Measurements from ENCODE around the gene ECI1. TPM values are rescaled to one million over a fixed set of nuclear protein-coding genes. Genes with fewer than 3 reads are reported as not detected.

The ECI1 gene
- total RNA-seq, 1 experiment from 2014 or later = 44.5 TPM

DNA sequence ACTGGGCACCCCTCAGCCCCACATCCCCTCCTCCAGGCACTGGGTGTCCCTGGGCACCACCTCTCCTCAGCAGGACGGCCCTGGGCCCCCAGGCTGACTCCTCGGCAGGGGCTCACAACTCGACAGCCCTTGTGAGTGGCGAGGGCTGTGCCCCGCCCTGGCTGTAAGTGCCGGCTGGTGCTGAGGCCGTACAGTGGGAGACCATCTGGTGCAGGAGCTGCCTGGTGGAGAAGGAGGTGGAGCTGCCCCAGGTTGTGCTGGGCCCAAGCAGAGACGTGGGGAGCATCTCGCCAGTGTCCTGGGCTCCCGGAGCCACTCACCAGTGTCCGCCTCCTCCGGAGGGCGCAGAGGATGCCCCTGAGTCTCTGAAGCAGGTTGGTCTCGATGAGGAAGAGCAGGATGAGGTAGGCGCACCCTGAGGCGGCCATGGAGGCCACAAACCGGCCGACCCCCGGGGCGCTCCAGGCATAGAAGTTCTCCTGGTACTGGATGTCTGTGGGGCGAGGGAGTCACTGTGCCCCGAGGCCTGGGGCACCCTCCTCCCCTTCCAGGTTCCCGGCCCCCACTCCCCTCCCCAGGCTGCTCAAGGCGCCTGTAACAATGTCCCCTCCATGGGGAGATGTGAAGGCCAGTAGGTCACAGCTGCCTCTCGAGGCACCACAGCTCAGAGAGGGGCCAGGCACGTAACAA is 31.6 kb upstream of the ECI1 start:
- in situ Hi-C loops (cut with HindIII; ENCODE audit: low pct_unique_long_range_greater_than_20kb, low sequenced_read_pairs) = no loop called here
- no peak for DNase-seq (ENCODE audit: low read depth, low spot score)

DNA sequence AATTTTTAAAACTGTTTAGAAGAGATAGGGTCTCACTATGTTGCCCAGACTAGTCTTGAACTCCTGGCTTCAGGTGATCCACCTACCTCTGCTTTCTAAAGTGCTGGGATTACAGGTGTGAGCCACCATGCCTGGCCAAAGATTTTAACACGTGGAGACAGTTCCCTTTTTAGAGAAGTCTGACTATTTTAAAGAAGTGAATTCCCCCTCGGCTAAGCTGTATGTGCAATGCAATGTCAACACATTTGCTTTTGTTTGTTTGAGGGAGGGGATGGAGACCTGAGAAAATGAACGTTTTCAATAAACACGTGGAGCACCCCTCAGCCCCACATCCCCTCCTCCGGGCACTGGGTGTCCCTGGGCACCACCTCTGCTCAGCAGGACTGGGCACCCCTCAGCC is 30.9 kb upstream of the ECI1 start:
- no peak for DNase-seq (ENCODE audit: low read depth, low spot score)
- in situ Hi-C loops (cut with HindIII; ENCODE audit: low pct_unique_long_range_greater_than_20kb, low sequenced_read_pairs) = no loop called here

DNA sequence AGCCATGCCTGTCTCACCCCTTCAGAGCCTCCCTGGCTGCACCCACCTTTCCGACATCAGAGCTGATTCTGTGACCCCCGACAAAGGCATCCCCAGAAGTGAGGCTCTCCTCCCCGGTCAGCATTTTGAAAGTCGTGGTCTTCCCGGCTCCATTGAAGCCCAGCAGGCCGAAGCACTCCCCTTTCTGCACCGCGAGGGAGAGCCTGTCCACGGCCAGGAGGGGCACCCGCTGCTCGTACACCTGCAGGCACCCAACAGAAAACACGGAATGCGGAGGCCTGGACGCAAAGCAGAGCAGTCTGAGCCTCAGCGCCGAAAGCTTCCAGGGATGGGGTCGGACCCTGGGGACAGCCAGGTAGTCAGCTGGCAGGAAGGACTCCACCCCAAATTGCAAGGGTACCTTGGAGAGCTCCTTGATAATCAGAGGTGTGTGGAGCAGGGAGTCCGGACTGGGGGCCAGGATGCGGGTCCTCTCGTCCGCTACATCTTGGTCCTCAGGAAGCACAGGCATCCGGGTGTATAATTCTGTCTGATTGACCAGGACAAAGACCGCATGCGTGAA is 29.7 kb upstream of the ECI1 start:
- in situ Hi-C loops (cut with HindIII; ENCODE audit: low pct_unique_long_range_greater_than_20kb, low sequenced_read_pairs) = no loop called here
- DNase-seq (ENCODE audit: low read depth, low spot score) = no peak

DNA sequence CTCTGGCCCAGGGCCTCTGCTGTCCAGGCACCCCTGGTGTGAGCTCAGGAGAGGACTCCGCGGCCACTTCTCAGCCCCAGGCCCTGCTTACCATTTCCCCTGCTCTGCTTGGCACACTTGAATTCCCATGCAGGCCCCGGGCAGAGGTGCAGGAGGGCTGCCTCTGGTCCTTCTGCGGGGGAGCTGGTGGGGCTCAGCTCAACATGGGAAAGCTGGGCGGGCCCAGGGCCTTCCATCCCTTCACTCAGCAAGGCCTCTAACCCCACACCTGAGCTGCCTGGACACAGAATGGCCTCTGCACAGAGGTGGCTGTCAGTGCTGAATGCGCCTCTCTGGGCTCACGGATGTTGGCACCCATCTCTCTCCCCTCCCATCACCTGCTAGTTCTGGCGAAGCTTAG is 29.1 kb upstream of the ECI1 start:
- in situ Hi-C loops (cut with HindIII; ENCODE audit: low pct_unique_long_range_greater_than_20kb, low sequenced_read_pairs) = no loop called here
- no peak for DNase-seq (ENCODE audit: low read depth, low spot score)

DNA sequence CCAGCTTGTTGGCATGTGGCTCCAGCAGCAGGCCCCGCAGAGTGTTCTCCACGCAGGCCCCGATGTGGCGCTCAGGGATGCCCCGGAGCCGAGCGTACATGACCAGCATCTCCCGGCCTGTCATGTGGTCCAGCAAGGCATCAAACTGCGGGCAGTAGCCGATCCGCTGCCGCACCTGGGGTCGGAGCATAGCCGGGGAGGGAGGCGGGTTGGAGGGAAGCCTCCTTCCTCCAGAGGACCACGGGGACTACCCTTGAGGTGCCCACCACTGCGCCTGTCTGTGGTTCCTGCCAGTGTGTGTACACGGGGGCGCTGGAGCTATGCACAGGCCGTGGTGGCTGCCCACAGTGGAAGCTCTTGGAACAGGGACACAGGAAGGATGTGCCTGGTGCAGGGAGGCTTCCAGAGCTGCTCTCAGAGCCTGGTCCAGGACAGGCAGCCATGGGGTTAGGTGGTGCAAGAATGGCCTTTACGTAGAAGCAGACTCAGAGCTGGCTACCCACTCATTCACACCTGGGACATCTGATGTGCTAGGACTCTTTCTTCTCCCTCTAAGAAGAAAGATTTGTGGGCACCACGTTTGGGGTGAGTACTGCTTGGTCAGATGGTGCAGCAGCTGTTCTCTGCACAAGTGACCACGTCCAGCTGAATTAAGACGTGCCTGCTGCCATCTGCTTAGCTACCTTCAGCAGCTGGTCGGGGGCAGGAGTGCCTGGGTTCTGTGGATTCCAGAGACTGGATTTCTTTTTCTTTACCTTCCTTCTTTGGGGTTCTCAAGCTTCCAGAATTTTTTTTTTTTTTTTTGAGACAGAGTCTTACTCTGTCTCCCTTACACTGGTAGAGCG is 27.8 kb upstream of the ECI1 start:
- DNase-seq (ENCODE audit: low read depth, low spot score) = no peak
- in situ Hi-C loops (cut with HindIII; ENCODE audit: low pct_unique_long_range_greater_than_20kb, low sequenced_read_pairs) = no loop called here

DNA sequence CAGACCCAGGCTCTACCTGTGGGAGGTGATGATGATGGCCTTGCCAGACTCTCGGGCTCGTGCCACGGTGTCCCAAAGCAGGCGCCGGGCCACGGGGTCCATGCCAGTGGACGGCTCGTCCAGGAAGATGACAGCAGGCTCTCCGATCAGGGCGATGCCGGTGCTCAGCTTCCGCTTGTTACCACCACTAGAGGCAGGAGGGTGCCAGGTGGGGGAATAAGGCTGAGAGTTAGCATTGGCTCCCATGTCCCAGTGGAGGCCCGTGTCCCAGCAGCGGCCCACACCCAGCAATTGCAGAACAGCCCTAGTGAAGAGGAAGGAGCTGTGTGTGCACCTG is 26.9 kb upstream of the ECI1 start:
- DNase-seq (ENCODE audit: low read depth, low spot score) = no peak

DNA sequence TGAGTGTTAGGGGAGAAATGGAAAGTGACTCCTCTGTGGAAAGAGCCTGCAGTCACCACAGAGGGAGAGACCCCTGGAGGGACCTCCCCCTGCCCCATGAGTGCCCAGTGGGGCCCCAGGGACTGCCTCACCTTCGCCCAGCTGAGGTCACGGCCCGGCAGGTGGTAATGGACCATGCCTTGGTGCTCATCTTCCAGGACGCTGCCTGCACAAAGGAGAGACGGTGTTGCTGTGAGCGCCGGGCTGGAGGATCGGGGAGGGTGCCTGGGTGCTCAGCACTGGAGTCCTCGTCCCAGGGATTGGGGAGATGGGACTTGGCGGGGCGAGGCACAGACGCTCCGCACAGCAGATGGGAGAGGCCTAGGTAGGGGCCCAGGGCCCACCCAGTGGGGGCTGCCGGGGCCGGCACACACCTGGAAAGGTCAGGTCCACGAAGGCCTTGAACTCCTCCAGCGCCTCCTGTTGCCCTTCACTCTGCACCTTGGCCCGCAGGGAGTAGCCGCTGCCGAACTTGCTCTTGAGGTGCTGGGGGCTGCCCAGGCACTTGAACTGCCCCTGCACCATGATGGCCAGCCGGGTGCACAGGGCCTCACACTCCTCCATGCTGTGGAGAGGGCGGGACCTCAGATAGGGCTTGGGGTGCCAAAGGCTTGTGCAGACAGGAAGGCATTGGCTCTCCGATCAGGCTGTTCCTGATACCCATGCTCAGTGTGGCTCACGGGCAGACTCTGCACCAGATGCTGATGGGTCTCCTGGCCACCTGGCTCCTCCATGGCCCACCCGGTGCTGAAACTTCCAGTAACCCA is 26.3 kb upstream of the ECI1 start:
- in situ Hi-C loops (cut with HindIII; ENCODE audit: low pct_unique_long_range_greater_than_20kb, low sequenced_read_pairs) = no loop called here
- no peak for DNase-seq (ENCODE audit: low read depth, low spot score)

More for the DNA sequence above, 26.9 kb upstream of the ECI1 start:
- in situ Hi-C loops (cut with HindIII; ENCODE audit: low pct_unique_long_range_greater_than_20kb, low sequenced_read_pairs) = no loop called here

DNA sequence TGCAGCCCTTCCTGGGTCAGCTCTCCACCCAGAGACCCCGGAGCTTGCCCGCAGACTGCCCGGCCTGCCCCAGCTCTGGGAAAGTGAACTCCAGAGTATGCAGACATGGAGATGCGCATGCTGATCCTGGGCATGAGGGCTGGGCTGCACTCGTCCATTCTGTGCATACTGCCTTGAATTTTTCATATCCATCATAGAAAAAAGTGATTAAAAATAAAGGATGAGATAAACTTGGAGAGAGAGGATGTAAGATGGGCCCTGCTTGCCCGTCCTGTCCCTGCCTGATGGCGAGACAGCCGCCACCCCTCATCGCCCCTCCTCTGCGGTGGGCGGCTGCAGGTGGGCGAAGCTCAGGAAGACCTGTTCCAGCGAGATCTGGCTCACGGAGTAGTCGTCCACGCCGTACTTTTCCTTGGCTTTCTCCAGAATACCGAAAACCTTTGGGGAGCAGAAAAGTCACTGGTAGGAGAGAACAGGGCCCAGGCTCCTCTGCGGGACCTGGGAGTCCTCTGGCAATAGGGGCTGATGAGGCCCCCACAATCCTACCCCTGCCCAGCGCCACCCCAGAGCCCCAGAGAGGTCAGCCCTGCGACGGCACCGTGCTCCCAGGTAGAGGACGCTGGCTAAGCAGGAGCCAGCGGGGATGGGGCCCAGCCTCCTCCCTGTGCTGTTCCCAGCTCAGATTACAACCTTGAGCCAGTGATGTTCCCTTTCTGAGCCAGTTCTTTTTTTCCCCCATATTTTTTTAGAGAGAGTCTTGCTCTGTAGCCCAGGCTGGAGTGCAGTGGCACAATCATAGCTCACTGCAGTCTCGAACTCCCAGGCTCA is 25.2 kb upstream of the ECI1 start:
- in situ Hi-C loops (cut with HindIII; ENCODE audit: low pct_unique_long_range_greater_than_20kb, low sequenced_read_pairs) = no loop called here
- no peak for DNase-seq (ENCODE audit: low read depth, low spot score)

DNA sequence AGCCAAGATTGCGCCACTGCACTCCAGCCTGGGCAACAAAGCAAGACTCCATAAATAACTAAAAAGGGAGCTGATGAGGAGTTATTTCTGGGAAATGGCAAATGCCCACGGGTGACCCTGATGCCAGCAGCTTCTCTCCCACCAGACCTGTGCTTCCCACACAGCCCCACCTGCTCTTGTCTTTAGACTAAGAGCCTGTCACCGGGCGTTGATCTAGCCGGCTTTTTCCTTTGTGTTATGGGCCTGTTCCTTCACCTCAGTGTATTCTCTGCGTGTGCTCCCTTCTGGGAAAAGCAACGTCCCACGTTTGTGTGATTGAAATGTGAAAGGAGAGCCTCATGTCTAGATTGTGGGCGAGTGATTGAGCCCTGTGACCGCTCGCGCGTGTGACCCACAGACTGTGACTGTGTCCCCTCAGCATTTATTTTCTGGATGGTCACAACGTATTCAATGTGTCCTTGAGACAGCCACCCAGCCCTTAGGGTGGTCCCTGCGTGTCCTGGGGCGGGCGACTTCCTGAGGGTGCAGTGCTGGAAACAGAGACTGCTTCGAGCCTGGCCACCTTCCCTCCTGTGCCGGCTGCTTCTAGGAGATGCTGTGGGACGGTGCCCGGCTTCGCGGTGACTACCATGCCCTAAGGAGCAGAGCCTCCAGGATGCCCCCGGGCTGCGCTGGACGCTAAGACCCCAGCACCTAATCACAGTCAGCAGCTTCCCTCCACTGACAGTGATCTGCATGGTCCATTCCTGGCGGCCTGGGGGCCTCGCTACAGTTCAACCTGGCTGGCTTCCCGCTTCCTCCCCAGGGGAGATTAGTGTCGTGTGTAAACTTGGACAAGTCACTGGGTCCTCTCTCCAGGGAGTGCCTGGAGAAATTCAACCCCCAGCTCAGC is 24.3 kb upstream of the ECI1 start:
- in situ Hi-C loops (cut with HindIII; ENCODE audit: low pct_unique_long_range_greater_than_20kb, low sequenced_read_pairs) = no loop called here
- DNase-seq (ENCODE audit: low read depth, low spot score) = no peak

DNA sequence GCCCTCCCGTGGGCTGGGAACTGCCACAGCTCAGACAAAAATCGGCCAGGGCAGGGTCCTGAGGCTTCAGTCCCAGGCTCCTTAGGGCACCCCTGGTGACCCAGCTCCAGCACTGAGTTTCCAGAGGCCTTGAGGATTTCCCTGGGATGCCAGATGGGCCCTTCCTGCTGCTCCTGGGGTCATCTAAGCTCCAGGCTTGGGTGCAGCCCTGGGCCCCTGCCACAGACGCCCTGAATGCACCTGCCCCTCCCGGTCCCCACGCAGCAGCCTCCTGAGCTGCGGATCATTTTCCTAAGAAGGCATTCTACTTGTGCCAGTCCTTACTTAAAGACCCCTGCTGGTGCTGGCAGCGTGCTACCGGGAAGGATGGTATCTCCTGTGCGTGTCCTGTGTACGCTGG is 22.5 kb upstream of the ECI1 start:
- DNase-seq (ENCODE audit: low read depth, low spot score) = no peak
- in situ Hi-C loops (cut with HindIII; ENCODE audit: low pct_unique_long_range_greater_than_20kb, low sequenced_read_pairs) = no loop called here

DNA sequence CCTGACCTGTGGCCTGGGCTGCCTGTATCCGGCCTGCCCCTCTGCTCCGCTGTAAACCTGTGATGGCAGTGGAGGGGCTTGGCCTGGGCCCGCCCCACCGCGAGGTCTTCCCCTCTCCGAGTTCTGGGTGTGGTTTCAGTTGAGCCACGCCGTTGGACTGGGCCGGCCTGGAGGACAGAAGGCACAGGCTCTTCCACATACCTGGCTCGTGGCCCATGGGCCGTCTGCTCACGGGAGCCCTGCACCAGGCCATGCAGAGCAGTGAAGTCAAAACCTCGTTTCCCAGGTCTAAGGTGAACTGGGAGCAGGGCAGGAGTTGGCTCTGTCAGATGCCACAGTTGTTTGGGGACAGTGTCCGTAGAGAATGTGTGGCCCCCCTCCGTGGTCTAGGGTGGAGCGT is 22.1 kb upstream of the ECI1 start:
- DNase-seq (ENCODE audit: low read depth, low spot score) = no peak
- in situ Hi-C loops (cut with HindIII; ENCODE audit: low pct_unique_long_range_greater_than_20kb, low sequenced_read_pairs) = no loop called here

DNA sequence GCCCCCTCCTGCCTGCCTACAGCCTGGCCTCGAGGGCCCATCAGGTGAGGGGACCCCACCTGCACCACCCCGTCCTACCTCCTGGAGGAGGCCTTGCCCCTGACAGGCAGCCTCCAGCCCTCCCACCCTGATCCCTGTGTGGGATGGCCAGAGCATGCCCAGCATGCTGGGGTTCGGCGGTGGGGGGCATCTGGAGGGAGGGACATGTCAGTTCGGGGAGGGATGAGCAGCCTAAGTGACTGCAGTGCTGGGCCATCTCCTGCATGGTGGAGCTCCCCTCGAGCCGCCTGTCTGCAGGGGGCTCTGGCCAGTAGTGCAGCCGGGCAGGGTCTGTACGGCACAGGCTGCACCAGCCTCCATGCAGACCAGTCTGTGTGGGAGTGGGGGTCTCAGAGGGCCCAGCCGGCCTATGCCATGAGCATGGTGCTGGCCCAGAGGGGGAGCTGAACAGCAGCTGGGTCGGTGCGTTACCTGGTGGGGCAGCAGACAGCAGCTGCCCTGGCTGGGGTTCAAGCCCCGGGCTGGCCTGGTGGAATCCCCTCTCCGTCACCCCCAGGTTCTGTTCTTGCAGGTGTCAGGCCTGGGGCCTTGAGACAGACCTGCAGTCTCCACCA is 20.6 kb upstream of the ECI1 start:
- DNase-seq (ENCODE audit: low read depth, low spot score) = no peak
- in situ Hi-C loops (cut with HindIII; ENCODE audit: low pct_unique_long_range_greater_than_20kb, low sequenced_read_pairs) = no loop called here

DNA sequence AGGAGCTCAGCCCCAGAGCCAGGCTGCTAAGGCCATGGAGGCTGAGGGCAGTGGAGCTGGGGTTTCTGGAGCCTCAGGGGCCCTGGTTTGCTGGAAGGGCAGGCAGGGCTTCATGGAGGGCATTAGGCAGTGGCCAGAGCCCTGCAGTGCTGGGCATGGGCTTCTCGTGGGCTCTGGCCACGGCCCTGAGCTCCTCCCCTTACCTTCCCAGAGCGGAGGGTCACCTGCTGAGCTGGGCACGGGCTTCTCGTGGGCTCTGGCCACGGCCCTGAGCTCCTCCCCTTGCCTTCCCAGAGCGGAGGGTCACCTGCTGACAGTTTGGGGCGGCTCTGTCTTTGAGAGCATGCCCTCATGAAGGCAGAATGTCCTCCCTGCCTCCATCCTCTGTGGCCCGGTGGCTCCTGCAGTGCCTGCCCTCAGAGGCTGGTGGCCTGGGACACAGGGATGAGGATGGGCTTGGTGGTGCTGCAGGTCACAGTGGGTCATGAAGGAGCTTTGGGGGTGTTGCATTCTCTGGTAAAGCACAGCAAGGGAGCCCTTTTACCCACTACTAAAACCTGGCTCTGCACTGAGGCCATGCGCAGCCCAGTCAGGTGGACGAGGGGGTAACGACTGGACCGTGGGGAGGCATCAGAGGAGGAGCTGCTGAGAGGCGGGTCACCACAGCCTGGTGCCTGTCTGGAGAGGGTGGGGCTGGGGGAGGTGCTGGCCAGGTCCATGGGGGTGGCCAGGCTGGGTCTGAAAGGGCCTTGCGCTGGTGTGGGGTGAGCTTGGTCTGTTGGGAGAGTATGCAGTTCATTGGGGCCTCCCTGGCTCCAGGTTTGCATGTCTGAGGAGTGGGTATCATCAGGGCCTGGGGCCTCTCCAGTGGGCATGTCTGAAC is 19.4 kb upstream of the ECI1 start:
- DNase-seq (ENCODE audit: low read depth, low spot score) = no peak
- in situ Hi-C loops (cut with HindIII; ENCODE audit: low pct_unique_long_range_greater_than_20kb, low sequenced_read_pairs) = no loop called here

DNA sequence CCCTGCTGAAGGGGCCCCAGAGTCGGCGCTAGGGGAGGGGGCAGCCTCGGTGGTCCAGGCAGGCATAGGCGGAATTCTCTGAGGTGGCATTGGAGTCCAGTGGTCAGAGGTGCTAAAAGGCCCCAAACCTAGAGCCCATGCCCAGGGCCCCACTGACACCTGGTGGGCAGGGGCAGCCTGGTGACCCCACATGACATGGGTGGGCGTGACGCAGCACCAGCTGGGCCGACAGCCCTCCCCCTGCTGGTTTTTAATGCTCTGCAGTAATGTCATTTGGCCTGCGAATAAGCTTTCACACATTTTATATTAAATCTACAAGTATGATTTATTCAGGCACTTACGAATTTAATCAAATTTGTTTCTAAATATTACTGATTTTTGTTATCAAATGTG is 18.7 kb upstream of the ECI1 start:
- in situ Hi-C loops (cut with HindIII; ENCODE audit: low pct_unique_long_range_greater_than_20kb, low sequenced_read_pairs) = no loop called here
- no peak for DNase-seq (ENCODE audit: low read depth, low spot score)

DNA sequence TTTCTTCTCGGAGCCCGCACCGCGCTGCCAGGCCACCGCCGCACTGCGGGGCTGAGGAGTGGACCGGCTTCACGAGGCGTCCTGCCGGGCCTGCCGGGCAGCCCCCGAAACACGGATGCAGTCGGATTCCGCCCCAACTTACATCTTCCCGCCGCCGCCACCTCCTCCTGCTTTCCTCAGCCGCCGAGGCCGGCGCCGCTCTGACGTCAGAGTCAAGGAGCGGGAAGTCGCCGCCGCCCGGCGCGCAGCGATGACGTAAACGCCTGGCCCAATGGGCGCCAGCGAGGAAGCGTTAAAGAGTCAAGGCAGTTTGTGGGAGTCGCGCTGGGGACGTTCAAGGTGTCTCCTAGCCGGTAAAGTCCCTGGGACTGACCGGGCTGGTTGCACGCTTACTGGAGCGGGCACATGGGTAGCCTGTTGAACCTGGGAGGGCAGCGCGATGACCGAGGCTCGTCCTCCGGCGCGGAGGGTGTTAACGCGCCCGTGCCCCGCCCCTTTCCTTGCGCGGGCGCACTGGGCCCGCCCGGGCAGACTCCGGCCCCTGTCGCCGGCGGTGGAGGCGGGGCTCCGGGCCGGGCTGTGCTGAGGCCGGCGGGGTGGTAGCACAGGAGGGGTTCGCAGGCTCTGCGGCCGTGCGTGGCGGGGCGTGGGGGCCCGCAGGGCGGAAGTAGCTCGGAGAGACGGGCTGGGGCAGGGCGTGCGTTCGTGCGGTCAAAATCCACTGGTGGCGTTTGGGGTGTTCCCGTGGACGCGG is 16.7 kb upstream of the ECI1 start, which contains the start of gene RNPS1:
RNPS1 (minus strand) TSS at position 214 of the 754 bp plus-strand sequence. CDS start 3,483 bp downstream, outside the sequence.
- peak; percentile 90 for DNase-seq (ENCODE audit: low read depth, low spot score)
- in situ Hi-C loops (cut with HindIII; ENCODE audit: low pct_unique_long_range_greater_than_20kb, low sequenced_read_pairs) = no loop called here

Data from SK-MEL-5 (cell line).